OCI-M1 (cell line): ENCODE data around the gene LGALSL.
"Not testable (repeated sequence)": the region's sequence is repeated elsewhere in the genome, so short reads cannot be mapped to it uniquely, and the experiment has no call there.

Source experiments
- DNase-seq: peaks from one replicate; lab custom pipeline; 2025; lab: John Stamatoyannopoulos, UW

LGALSL gene

GRCh38 chr2:64442801-64443429 is 11.0 kb upstream of the LGALSL start:
- no peak for DNase-seq

GRCh38 chr2:64445970-64446369 is 8.0 kb upstream of the LGALSL start:
- not testable (repeated sequence) for DNase-seq

- DNase-seq: no peak
These were observed 6.5 kb upstream of the LGALSL start for GRCh38 chr2:64447317-64448040.

GRCh38 chr2:64448041-64448426 is 5.9 kb upstream of the LGALSL start:
- DNase-seq: no peak

- DNase-seq: no peak
These were observed 2.9 kb upstream of the LGALSL start for GRCh38 chr2:64451051-64451450.

- DNase-seq: no peak
These were observed 697 bp downstream of the LGALSL start for GRCh38 chr2:64454386-64455332.

- DNase-seq: no peak
These were observed 1.6 kb downstream of the LGALSL start for GRCh38 chr2:64455545-64455944.

GRCh38 chr2:64456293-64456692 is 2.3 kb downstream of the LGALSL start:
- DNase-seq: no peak

GRCh38 chr2:64457524-64457923 is 3.6 kb downstream of the LGALSL start:
- DNase-seq: peak; percentile 25

- no peak for DNase-seq
These were observed 5.6 kb downstream of the LGALSL start for GRCh38 chr2:64459575-64459974.

GRCh38 chr2:64460330-64460729 is 6.4 kb downstream of the LGALSL start:
- no peak for DNase-seq

GRCh38 chr2:64461271-64462058 is 7.5 kb downstream of the LGALSL start:
- DNase-seq: no peak

GRCh38 chr2:64462171-64462570 is 8.2 kb downstream of the LGALSL start:
- DNase-seq: no peak

- no peak for DNase-seq
These were observed 9.2 kb downstream of the LGALSL start for GRCh38 chr2:64462940-64463700.

- no peak for DNase-seq
These were observed 9.8 kb downstream of the LGALSL start for GRCh38 chr2:64463781-64464180.

GRCh38 chr2:64466478-64467085 is 12.6 kb downstream of the LGALSL start:
- peak; percentile 24 for DNase-seq

- DNase-seq: no peak
These were observed 13.3 kb downstream of the LGALSL start for GRCh38 chr2:64467096-64467843.

- no peak for DNase-seq
These were observed 15.3 kb downstream of the LGALSL start for GRCh38 chr2:64469261-64469660.

GRCh38 chr2:64470071-64470470 is 16.1 kb downstream of the LGALSL start:
- DNase-seq: no peak

GRCh38 chr2:64470766-64471295 is 16.9 kb downstream of the LGALSL start:
- DNase-seq: no peak
